Activated T-cell treated with anti-CD3 and anti-CD28 coated beads for 48 hours (primary cell): ENCODE measurements around the gene METTL25B.
A peak's percentile ranks its signal among the peaks of the same experiment; 100 is the strongest.

ENCODE experiments used
- DNase-seq: peaks from one replicate; pipeline ENCODE4 v3.0.0-alpha.2; 2020; ENCODE audit warnings: low read depth

Gene METTL25B

DNA sequence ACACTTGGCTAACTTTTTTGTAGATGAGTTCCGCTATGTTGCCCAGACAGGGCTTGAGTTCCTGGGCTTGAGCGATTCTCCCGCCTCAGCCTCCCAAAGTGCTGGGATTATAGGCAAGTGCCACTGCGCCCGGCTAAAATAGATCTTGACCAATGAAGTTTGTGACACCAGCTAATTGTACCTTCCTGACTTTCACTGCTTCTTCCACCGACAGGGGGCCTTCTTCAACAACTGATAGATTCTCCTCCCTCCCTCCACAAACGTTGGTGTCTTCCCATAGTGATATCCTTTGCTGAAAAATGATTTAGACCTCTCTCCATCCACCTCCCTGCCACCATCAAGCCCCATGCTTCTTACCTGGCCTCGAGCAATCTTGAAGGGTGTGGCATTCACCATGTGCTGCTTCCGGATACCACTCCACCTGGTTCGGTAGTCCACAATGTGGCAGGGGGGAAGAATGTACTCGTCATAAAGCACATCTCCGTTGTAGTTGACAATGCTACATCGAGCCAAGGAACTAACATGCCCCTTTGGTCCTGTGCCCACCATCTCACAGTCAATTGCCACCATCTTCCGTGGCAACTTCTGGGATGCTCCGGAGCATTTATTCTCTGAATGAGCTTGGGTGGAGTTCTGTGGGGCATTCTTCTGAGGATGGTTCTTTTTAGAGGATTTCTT lies 1.6 kb upstream of the METTL25B start:
- peak; percentile 47 for DNase-seq

DNA sequence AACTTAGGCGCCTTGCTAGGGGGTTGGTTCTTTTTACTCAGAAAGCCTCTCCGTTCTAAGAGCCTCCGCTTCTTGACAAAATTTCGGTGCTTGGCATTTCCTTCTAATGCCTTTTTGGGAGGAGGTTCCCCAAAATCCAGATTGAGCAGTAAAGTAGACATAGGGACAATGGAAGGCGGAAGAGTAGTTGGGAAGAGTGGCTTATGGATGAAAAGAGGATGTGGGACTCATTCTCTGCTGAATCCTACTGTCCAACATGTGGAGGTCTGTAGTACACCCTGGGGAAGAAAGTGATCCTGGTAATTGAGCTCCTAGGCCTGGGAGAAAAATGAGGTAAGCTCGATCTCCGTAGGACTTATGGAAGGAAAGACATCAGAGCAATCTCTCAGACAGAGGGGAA lies 777 bp upstream of the METTL25B start:
- no peak for DNase-seq

DNA sequence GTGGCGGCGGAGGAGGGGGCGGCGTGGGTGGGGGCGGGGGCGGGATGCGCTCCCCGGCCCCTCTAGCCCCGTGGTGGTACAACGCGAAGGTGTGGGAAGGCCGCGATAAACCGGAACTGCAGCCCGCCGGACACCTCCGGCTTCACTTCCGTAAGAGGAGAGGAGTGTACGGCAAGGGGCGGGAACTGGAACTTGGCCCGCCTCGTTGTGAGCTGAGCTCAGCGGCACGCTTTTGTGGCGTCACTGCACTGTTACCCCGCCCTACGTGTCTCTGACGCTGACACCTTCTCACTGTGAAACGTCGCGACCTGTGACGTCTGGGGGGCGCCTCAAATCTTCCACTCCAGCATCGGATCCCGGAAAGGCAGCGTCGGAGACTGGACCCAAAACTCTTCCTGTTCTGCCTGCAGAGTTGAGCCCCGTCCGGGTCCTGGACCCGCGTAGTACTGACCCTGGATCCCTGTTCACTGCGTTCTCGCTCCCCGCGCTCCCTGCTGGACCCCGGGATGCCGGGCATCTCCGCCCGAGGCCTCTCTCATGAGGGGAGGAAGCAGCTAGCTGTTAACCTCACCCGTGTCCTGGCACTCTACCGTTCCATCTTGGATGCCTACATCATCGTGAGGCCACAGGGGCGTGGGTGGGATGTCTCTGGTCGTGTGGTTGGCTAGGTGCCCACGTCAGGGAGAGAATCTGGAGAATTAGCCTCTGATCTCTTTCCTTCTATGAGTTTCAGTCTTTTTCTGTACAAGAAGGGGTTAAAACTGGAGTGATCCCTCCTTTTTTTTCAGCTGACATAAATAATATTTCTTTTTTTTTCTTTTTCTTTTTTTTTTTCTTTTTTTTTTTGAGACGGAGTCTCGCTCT lies 562 bp downstream of the METTL25B start, which contains the start of gene ISG20L2:
ISG20L2 (minus strand) TSS at position 168 of the 864 bp plus-strand sequence. CDS start 1,114 bp downstream, outside the sequence.
- DNase-seq, result peak; percentile 94

DNA sequence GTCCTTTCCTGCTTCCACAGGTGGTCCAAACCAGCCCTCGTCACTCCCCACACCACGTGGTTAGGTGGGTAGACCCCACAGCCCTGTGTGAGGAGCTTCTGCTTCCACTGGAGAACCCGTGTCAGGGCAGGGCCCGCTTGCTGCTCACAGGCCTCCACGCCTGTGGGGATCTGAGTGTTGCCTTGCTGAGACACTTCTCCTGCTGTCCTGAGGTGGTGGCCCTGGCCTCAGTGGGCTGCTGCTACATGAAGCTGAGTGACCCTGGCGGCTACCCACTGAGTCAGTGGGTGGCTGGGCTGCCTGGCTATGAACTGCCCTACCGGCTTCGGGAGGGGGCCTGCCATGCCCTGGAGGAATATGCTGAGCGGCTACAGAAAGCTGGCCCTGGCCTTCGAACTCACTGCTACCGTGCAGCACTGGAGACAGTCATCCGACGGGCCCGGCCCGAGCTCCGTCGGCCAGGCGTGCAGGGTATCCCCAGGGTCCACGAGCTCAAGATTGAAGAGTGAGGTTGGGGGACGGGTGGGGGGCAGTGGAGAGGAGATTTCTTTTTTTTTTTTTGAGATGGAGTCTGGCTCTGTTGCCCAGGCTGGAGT lies 5.8 kb downstream of the METTL25B start:
- no peak for DNase-seq

DNA sequence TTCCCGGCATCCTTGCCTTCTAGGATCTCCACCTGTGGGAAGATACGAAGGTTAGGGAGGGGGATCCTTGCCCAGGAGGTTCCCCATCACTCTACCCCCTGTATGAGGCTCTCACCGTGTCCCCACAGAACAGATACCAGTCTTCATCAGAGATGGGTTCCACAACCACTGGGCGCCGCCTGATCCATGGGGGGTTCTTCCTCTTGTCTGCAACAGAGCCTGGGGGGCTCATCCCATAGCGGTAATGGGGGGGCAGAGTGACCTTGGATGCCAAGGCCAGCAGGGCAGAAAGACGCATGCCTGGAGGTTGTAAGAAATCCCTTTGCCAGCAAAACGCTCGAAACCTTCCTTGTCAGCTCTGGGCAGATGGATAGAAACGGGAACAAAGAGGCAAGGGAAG lies 10.1 kb downstream of the METTL25B start:
- DNase-seq, result no peak

DNA sequence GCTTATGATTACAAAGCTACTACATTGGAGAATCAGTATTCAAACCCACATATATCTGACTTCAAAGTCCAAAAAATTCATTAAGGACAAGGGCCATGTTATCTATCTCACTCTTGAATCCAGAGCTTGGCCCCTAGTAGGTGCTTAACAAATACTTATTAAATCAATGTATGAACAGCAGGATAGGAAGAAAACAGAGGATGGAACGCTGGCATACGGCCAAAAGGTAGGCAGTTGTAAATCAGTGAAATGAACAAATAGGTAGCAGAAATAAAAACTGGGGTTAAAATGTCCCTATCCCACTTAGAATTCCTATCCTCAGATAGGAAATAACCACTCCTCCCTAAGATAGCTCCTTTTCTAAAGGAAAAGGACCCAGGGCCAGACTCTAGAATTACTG lies 10.6 kb downstream of the METTL25B start:
- DNase-seq, result no peak

DNA sequence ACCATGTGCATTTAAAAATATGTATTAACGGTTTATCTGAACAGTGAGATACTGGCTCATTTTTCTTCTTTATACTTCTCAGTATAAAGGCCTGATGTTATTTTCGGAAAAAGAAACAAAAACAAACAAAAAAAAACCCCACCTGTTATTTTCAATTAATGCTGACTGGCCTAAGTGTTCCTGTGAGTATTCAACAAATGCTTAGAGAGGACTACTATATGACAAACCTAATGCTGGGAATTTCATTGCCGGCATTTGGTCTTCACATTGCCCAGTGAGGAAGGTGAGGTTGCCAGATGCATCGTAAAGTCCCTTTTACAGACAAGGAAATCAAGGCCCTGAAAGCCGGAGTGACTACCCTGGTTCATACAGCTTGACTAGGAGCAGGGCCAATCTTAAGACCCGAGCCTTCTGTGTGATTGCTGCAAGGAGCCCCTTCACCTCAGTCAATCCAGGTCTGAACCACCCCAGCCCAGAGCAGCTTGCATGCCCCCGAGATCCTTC lies 12.0 kb downstream of the METTL25B start:
- DNase-seq, result no peak

DNA sequence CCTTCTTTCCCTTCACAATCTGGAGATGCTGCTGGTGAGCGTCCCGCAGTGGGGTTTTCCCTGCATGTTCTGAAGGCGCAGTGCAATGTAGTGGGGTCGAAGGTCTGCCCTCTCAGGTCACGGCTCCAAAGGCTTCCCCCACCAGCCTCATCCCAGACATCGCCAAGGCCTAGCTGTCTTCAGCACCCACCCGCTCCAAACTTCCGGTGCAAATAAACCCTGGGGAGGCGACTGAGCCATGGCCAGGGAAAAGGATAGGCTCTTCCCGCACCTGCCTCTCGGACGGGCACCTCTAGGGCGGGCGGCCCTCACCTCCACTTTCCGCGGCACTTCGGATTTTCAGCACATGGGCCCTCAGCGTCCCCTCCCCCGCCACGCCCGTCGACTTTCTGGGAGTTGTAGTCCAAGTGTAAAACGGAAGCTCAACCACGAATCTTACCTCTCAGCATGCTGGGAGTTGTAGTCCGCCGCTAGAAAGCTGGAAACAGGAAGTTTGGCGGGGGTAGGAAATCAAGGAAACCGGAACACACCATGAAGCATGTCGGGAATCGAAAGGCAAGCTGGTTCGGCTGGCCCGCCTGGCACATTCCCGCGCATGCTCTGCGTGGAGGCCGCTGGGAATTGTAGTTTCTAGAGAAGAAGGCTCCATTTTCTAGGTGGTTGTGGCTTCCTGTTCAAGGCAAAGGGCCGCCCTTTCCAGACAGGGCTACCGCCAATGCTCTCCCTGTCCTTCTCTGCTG lies 12.6 kb downstream of the METTL25B start, which contains the start of gene MRPL24:
MRPL24 (minus strand) TSS at position 348 of the 740 bp plus-strand sequence. CDS start 2,384 bp downstream, outside the sequence.
- peak; percentile 92 for DNase-seq

DNA sequence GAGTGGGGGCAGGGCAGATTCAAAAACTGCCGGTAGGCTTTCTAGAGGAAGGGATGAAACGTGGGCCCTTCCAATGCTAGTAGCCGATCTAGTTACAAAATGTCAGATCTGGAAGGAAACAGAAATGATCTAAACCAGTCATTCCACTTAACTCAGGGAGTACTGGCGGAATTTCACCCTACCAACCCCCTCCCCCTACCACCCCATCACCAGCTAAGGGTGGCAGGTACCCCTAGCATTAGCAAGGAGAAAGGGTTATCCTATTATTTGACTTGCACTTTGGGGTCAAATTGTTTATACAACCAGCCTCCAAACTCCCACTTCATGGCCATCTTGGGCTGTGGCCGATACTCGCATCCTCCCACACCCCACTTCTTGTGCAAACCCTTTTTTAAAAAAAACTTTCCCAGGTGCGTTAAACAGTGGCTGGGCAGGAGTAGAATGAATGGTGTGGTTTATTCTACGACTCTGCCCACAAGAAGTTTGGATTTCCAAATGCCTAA lies 13.3 kb downstream of the METTL25B start:
- DNase-seq, result no peak

DNA sequence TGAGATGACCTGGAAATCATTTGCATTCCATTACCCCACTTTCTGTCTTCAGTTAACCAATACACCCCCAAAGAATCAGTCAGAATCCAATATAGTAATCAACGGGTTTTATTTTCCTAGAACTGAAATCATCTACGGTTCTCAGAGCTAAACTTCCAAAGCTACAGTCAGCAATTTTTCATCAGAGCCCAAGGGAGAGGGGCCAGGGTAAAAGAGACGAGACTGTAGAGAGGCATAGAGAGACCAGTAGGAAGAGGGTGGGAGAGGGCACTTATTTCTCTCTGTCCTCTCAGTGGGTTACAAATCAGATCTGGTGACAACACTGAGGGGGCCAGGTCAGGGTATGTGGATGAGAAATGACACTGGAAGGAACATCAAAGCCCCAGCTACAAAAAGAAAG lies 13.7 kb downstream of the METTL25B start:
- DNase-seq, result no peak

DNA sequence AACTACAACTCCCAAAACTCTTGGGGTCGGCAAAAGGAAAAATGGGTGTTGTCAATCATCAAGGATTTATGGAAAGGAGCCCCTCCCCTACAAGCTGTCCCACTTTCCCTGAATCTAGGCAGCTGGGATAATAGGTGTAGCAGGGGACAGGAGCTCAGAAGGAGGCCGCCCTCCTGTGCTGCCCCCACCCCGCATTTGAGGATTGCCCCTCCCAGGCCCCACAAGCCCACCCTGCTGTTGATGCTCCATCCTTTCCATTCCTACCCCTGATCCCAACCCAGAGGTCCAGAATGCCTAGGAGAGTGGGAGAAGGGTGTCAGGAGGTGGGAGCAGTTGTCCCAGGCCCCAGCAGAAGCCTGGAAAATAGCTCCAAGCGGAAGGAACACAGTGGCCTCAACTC lies 14.5 kb downstream of the METTL25B start:
- DNase-seq, result no peak

DNA sequence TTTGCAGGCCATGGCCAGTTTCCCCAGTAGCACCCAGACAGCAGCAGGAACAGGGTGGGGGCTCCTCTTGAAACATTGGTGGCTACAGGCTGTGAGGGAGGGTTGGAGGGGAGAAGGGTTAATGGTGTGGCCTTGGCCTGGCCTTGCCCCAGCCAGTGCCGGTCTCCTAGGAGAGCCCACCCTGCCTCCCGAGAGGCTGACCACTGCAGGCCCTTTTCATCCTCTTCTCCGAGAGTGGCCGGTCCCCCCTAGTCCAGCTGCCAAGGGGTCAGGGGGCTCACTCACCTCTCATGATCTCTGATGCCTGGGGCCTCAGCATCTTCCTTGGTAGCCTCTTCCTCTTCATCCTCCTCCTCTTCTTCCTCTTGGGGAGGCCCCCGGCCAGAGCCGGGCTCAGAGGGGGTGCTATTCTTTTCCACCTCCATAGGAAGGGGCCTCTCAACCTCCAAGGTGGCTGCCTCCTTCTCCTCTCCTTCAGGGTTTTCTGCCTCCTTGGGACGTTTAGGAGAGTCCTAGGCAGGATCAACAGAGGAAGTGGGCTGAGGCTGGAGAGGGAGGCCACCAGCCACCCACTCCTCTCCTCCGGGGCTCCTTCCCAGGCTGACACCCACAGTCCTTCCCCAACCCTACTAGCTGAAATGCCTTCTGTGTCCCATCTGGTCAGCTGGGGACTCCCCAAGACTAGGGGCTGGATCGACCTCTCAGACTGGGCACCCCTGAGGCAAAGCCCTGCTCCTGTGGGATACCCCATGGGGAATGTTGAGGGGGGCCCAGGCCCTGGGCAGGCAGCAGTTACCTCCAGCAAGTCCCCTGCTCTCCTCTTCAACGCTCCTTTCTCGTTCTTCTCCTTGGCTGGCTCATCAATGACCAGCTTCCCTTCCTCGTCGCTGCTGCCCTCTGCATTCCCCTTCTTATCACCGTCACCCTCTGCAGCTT lies 15.4 kb downstream of the METTL25B start:
- no peak for DNase-seq

DNA sequence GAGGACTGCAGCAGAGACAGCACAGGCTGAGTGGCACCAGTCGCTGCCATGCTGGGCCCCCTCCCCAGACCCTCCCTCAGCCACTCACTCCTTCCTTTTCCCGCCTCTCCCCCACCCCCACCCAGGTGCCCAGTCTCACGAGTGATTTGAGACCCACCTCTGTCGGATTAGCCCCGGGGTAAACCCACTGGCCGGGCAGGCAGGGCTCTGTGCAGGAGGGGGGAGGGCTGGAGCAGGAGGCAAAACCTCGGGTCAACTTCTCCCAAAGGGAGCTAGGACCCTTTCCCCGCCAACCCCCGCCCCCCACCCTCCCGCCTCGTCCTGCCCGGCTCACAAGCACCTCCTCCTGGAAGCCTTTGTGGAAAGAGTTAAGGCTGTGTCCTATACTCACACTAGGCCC lies 16.1 kb downstream of the METTL25B start:
- DNase-seq, result no peak

DNA sequence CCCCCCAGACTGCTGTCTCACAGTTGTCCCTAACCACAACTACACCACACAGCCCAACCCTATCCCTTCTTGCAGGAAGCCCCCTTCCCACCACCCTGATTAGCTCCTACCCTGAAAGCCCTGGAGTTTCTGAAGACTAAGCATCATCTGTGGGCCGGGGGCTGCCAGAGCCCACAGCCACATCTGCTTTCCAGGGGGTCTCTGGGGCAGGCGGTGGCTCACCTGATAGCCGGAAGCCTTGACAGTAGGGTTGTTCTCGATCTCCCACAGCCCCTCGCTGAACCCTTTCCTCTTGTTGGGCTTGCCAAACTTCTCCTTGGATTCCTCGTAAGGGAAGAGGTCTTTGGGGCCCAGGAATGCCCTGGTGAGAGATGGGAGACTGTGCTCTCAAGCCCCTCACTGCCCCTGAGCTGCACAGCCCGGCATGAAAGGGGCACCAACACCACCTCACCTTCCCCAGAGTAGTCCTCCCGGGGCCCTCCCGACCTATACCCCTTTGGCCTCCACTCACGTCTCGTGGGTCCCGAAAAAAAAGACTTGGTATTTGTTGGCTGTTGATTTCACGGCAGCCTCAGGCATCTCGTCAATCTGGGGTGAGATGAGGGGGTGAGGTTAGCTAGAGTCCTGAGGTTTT lies 16.6 kb downstream of the METTL25B start:
- DNase-seq, result no peak

DNA sequence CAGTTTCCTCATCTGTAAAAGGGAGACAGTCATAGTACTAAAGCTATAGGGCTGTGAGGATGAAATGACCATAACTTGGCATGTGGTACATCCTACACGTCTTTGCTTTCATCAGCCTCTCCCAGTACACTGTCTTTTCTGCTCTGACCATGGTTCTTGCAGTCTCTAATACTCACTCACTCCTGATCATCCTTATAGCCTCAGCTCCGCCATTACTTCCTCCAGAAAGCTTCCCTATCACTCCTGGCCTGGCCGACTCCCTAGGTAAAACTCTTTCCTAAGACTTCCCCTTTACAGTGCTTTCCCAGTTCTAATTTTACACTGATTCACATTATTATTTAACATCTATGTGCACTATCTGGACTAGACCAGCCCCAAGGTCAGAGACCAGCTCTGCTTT lies 17.6 kb downstream of the METTL25B start:
- no peak for DNase-seq

DNA sequence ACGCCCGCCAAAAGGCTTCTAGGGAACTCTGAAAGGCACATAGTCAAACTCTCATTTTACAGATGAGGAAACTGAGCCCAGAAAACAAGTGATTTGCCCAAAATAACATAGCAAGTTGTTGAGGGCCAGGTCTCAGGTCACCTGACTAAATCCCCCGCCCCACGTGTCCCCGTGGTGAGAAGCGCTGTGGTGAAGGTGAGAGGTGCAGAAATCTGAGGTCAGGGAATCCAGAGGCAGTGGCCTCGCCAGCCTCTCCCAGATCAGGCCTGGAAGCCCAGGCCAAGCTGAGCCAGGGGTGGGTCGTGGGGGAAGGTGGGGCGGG lies 18.1 kb downstream of the METTL25B start:
- no peak for DNase-seq

DNA sequence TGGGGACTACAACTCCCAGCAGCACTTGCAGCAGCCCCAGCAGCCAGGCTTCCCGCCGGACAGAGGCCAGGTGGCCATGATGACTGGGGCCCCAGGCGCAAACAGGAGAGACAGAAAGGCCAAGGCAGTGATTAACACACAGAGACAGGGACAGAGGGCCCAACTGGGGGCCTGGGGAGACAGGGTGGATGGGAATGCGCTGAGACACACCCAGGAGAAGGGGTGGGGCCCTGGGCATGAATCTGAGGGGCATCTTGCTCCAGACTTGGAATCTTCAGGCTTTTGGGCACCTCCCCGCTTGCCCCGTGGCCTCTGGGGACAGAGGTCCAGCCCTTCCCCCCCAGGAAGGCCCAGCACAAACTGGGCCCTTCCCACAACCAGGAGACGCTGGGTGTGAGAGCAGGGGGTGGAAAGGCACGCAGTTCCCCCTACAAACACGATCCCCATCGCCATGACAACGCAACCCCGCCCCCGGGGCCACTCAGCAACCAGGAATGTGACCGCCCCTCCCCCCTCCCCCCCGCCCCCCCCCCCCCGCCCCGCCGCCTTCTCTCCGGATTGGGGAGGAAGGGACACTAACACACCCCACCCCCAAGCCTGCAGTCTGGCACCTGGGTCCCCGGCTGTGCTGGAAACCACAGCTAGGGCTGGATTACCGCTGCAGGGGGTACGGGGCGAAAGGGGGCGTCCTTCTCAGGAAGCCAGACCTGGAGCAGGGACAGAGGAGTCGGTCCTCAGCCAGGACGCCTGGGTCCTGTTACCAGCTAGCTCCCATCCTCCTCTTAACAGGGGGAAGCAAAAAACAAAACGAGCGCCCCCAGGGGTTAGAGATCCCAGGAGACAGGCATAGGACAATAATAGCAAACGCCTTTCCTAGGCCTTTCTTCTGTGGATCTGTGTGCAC lies 18.7 kb downstream of the METTL25B start:
- no peak for DNase-seq

DNA sequence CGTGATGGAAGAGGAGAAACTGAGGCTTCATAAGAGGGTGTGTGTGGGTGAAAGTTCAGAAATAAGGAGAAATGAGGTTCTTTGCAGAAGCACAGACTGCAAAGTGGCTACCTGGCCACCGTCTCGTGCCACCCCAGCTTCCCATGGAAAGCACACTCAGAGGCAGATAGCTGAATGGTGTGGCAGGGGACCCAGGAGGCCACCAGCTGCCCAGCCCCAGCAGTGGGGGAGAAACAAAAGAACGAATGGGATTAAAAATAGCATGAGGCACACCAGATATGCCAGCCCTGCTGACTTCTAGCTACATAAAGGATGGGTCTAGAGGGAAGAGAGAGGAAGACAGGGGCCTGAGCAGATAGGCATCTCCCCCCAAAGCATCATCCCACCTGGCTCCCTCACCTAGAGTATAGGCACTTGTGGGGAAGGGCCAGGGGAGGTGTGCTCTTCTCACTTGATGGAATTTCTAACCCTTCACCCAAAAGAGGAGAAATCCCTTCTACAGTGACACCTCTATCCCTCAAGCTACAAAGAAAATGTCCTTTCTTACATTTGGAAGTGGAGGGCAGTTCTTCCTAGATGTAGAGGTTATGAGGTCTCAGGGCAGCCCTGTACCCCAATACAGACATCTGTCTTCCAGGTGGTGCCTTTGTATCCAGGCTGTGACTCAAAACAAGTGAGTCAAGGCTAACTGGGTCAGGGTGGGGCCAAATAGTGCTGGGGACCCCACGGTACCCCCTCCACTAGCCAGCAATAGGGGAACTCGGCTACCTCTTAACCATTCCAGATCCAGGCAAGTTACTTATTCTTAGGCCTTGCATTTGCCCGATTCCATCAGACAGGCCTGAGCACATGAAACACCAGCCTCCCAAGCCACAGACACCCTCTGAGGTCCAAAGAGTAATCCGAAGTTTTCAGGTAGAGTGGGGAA lies 19.7 kb downstream of the METTL25B start:
- DNase-seq, result no peak
